Stimulated activated CD4-positive, alpha-beta T cell treated with anti-CD3 and anti-CD28 coated beads, Interleukin-4, amount 100 ng/mL, for 24 hours (primary cell): ENCODE results near the gene CRYBB1.

Experiments
- DNase-seq: peaks from one replicate; pipeline ENCODE4 v3.0.0-alpha.2; 2020

Gene CRYBB1

DNA sequence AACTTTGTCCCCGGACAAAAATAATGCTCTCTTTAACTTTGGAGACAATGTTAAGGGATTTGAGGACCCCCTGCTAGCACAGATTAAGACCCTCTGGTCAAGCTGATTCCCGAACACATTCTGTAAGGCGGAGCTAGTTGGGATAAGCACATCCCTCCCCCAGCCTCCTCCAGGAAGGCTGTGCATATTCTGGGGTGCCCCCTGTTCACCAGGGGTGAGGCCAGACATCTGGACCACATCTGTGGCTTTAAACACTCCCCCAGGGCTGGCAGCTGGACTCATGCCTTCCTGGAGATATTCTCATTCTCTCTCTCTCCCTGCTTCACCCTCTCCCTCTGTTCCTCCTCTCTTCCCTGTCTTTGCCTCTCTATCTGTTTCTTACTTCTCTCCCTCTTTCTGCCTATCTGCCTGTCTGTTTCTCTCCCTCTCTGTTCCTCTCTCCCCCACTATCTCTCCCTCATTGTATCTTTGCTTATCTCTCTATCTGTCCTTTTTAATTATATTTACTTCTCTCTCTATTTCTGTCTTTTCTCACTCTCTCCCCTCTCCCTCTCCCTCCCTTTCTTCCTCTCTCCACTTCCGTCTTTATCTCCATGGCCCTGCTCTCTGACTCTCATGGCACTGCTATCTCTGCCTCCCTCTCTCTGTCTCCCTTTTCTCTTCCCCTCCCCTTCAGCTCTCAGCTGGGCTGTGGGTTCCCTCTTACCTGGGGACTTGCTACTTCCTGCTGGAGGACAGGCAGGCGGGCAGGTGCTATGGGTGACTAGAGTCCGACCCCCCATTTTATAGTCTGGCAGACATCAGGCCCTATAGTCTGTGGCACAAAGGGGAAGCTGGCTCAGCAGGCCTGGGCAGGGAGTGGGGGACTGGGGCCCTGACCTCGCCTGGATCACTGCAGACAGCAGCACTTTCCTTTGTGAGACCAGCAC lies at the start of gene CRYBB1:
Gene CRYBB1 (minus strand): TSS at position 757 of the 929 bp plus-strand sequence. CDS start 1,708 bp downstream, outside the sequence.
- DNase-seq, result no peak

DNA sequence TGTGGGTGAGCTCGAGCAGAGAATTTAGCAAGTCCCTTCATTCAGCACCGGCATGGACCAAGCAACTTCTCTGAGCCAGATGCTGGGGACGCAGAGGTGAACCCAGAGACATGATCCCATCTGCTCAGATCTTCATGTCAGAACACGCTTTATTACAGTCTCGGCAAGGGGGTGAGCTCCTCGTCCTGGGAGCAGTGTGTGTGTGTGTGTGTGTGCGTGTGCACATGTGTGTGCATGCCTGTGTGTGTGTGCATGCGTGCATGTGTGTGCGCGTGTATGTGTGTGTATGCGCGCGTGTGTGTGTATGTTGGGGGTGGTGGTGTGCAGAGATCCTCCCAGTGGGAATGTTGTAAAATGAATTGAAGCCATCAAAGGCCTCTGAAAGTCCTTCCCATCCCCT lies 49.3 kb upstream of the CRYBB1 start:
- DNase-seq, result no peak

DNA sequence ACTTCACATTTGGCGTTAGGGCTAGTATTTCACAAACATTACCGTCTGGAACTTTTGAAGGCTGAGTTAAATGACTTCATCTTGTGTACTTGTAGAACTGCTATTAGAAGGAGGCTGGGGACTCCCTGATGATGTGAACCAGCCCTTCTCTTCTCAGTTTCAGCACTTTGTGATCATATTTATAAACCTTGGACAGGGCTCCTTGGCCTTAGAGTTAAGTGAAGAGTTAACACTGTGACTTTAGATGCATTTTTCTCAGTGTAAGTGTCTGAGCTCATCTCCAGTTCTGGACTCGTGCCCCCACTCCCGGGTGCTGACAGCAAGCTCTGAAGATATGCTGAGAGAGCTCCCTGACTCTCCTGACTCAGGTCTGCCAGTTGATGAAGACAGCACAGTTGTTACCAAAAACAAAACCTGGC lies 48.0 kb upstream of the CRYBB1 start:
- DNase-seq, result no peak

DNA sequence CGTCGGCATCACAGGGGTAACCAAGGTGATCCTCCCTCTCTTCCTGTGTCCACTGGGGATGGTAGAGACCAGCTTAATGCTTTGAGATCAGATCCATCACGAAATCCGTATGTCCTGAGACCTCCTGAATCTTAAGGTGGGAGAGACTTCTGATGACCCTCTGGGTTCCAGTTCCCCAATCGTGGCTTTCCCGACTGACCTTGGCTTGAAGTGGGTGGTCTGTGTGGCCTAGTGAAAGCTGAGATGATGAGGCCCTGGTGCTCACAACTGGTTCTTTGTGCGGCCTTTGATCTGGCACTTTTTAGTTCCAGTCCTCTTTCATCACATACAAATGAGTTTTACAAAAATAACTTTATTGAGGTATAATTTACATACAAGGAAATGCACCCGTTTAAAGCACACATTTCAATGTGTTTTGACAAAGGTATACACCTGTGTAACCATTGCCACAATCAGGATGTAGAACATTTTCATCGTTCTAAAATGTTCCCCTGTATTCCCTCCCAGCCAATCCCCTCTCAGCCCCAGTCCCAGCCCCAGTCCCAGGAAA lies 45.6 kb upstream of the CRYBB1 start:
- DNase-seq, result no peak

DNA sequence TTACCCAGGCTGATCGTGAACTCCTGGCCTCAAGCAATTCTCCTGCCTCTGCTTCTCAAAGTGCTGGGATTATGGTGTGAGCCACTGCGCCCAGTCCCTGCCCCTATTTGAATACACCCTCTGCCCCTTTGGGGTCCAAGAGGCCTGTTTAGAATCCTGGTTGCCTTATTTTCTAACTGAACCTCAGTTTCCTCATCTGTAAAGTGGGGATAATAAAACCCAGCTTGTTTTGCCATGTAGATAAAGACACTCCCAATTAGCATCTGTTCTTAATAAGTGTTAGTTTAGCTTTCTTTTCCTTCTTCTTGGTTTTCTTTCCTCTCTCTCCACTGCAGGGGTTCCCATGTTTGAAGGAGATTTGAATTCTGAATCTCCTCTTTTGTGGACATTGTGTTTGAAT lies 44.3 kb upstream of the CRYBB1 start:
- no peak for DNase-seq

DNA sequence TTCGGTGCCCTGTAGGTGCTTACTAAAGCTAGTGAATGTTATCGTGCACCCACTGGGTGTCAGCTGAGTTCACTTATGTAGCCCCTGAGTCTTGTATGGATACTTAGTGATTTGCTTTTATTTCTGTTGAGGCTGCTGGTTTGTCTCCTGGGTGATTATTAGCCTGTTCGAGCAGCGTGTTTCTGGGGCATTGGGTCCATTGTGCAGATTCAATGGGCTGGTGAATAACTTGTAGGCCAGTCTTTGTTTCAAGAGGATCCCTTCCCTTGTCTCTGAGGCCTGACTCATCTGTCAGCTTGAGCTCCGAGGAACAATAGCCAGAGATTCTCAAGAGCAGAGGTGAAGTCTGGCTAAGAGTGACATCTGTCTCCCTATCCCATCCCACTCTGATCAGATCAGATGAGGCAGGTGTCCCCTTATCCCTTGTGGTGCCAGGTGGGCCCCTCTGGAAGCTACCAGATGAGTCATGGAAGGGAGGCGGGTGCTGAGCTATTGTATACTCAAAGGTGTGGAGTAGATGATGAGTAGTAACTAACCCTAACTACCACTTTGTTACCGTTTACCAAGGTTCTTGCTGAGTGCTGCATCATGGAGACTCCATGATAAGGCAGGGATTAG lies 43.2 kb upstream of the CRYBB1 start:
- DNase-seq, result no peak

DNA sequence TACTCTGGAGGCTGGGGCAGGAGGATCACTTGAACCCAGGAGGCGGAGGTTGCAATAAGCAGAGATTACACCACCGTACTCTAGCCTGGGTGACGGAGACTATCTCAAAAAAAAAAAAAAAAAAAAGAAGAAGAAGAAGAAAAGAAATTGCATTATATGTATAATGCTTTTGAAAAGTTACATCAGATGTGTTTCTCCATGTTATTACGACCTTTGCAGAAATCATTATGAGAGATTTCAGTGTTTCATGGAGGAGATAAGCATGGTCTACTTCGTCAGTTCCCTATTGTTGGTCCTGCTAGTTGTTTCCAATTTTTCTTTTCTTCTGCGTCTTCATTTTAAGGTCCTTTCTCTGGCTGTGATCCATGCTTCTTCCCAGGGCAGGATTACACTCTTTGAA lies 42.5 kb upstream of the CRYBB1 start:
- no peak for DNase-seq

DNA sequence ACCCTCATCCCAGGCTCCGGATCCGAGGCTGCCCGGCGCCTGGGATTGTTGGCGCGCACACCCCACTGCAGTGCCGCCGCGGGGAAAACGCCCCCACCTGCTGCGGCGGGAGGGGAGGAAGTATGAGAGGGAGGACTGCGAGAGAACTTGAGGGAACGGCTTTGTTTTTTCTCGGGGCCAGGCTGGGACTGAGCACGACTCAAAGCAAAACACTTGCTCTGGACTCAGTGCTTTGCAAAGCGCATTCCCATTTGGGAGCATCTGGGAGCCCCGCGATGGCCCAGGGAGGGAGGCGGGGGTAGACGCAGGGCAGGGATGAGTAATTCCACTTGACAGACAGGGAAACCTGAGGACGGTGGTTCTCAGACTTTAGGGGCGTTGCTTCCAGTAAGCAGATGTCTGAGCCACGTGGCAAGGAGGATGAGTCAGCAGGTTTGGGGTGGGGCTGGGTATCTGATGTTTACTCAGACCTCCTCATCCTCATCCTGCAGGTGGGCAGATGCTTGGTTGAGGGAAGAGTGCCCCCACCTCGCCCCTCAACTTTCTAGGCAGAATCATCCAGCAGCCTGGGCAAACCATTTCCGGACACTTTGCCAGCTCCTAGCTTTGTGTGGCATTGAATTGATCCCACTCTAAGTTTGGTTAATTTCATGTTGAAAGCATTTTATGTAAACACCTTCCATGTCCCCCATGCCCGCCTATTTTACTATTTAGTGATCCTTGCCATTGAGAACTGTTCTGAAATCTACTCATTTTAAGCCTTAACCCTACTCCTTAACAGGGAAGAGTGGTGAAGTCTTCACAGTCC lies 41.0 kb upstream of the CRYBB1 start:
- peak; percentile 88 for DNase-seq

DNA sequence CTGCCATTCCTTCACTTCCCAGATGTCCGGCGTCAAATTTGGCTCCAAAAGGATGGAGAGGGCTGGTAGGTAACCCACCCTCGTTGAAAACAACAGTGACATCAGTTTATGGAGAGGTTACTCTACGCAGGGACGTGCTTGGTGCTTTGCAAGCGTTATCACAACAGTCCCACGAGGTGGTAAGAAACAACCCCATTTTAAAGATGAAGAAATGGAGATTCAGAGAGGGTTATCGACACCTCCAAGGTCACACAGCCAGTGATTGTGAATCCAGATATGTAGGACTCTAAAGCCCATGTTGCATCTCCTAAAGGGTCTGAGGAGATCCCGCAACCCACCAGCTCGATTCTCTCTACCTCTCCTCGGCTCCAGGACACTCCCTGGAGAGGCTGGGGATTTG lies 40.3 kb upstream of the CRYBB1 start:
- no peak for DNase-seq

DNA sequence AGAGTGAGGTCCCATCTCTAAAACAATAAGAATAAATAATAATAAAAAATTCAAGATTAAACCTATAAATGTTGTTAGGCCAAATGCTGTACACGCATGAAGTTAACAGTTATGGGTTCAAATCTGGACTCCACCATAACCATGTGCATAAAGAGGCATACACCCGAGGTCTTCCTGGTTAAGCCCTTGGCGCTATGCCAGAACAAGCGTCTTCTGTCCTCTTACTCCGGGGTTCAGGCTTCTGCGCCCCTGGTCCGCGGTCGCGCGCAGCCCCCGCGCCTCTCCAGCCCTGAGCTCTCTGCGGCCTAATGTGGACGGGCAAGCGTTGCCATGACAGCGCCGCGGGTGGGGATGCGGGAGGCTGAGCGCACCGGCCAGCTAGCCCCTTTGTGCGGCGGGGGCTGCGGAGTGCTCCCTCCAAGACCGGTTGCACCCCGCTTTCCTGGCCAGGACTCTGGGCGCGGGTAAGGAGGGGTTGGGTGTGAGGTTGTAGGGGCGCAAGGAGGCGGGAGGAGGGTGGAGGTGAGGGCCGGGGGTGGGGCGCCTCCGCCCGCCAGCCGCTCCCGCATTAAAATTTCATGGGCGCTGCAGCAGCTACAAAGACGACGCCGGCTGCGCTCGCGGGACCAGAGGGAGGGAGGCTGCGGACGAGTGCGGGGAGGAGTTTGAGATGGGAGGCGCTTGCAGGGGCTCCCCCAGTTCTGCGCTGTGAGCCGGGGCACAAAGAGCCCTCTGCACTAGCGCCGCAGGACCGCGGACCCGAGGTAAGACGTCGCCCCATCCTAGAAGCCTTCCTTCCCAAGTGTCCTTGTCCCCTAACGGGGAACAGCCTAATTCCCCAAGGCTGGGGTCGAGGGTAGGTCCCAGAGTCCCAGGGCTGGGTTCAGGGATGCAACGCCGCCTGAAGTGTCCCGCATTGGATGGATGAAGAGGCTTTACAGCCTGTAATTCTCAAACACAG lies 39.3 kb upstream of the CRYBB1 start, which contains the start of gene MIAT:
Gene MIAT (plus strand): TSS at position 698 of the 961 bp plus-strand sequence.
- DNase-seq, result peak; percentile 69

DNA sequence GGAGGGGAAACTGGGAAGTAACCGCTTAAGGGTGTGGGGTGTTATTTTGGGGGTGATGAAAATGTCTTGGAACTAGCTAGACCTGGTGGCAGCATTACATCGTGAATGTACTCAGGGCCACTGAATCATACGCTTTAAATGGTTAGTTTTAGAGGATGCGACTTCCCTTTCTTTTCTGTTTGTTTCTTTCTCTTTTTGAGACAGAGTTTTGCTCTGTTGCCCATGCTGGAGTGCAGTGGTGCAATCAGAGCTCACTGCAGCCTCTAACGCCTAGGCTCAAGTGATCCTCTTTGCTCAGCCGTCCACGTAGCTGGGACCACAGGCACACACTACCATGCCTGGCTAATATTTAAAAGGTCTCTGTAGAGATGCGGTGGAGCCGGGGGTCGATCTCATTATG lies 34.0 kb upstream of the CRYBB1 start:
- DNase-seq, result no peak

DNA sequence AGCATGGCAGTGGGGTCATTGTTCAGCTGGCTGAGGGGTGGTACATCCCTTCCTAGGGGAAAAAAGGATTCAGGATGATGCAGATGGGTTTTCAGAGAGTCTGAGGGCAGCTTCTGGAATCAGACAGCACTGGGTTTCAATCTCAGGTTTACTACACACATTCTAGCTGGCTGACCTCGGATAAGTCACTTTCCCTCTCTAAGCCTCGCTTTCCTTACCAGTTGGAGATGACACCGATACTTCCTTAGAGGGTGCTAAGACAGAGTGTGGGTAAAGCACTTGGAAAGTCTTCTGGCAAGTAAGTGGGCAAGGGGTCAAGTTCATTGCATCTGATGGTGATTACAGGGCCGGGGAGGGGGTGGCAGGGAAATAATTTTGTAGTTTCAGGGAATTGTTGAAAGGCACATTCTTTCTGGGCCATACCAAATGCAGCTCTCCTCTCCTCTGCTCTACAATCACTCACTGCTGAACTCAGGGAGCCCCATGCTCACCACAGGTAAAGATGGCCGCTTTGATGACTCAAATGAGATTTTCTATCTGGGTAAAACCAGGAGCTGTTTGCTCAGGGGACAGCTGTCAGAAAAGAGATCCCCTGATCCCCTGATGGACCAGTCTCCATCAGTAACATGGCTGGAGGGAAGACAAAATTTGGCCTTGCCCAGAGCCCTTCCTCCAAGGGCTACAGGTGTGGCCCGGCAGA lies 33.0 kb upstream of the CRYBB1 start:
- DNase-seq, result no peak

DNA sequence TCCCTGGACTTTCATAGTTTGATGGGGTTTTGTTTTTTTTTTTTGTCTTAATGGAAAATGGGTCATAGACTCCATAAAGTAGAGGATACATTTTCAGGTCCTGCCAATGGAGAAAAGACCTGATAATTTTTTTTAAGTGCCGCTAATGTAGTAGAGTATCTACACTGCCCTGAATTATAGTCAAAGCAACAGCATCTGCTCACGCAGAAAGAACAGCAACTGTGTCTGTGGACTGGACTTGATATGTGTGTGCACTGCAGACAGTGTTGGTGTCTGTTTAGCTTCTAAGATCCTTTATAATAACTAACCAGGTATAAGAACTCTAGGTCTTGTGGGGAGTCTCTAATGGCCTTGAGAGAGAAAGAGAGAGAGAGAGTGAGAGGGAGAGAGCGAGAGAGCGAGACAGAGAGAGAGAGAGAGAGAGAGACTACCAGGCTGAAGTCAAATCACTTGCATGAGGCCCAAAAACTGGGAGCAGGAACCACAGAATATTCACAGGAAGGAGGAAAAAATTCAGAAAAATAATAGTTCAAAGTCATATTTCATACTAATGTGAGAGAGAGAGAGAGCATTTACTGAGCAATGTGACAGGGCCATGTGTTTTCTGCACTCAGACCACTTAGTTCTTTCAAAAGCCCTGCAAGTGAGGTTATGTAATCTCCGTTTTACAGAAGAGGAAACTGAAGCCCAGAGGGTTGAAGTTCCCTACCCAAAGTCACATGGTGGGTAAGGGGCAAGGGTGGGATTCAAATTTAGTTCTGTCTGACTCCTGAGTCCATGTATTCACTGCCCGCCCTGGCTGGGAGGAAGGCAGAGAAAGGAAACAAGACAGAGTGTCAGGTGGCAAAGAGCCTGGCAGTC lies 30.9 kb upstream of the CRYBB1 start:
- DNase-seq, result no peak

DNA sequence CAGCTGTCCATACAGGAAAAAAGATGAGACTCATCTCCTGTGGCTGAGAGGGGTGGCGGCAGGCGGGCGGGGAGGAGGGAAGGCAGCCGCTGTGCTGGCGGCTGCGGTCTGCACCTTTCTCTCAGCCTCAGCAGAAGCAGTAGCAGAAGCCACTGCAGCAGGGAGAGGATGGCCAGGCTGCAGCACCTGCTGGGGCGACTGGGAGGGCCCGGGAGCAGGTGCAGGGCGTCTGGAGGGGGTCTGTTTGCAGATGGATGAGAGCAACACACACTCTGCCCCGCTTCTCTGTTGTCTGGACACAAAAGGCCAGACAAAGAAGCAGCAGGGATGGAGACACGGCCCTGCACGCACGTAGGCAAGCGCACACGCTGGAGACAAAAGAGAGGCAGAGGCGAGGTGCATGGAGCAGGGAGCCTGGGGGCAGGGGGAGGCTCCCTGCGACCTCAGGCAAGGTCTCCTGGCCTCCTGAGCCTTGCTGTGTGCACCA lies 30.2 kb upstream of the CRYBB1 start:
- DNase-seq, result peak; percentile 36

DNA sequence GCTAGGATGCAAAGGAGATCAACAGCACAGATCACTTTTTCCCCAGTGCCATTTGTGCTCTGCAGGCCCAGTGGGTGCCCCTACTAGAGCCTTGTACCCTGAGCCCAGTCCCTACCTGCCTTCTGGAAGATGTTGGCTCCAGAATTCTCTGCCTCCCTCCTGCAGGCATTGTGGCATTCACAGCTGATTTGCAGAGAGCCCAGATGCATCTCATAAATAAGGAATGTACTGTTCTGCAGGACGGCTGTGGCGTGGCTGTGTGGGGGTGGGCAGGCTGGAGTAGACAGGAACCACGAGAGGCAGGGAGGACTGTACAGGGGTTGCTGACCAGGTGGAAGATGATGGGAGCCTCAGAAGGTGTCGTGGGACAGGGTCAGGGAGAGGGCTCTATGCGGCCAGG lies 28.3 kb upstream of the CRYBB1 start:
- no peak for DNase-seq

DNA sequence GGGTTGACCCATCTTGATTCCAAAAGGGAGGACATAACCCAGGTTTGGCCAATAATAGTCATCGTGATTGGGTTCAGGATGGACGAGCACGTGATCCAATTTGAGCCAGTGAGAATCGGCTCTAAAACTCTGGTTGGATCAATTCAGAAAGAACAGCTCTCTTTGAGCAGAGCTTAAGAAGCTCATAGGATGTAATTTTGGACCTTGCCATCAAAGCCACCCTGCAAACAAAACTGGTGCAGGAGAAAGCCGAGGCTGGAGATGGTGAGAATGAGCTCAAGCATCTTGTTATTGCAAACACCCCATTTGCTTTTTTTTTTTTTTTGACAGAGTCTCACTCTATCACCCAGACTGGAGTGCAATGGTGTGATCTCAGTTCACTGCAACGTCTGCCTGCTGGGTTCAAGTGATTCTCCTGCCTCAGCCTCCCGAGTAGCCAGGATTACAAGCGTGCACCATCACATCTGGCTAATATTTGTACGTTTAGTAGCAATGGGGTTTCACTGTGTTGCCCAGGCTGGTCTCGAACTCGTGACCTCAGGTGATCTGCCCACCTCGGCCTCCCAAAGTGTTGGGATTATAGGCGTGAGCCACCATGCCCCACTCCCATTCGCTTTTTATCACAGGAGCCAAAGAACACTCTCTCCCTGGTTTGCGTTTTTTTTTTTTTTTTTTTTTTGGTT lies 25.7 kb upstream of the CRYBB1 start:
- DNase-seq, result no peak

DNA sequence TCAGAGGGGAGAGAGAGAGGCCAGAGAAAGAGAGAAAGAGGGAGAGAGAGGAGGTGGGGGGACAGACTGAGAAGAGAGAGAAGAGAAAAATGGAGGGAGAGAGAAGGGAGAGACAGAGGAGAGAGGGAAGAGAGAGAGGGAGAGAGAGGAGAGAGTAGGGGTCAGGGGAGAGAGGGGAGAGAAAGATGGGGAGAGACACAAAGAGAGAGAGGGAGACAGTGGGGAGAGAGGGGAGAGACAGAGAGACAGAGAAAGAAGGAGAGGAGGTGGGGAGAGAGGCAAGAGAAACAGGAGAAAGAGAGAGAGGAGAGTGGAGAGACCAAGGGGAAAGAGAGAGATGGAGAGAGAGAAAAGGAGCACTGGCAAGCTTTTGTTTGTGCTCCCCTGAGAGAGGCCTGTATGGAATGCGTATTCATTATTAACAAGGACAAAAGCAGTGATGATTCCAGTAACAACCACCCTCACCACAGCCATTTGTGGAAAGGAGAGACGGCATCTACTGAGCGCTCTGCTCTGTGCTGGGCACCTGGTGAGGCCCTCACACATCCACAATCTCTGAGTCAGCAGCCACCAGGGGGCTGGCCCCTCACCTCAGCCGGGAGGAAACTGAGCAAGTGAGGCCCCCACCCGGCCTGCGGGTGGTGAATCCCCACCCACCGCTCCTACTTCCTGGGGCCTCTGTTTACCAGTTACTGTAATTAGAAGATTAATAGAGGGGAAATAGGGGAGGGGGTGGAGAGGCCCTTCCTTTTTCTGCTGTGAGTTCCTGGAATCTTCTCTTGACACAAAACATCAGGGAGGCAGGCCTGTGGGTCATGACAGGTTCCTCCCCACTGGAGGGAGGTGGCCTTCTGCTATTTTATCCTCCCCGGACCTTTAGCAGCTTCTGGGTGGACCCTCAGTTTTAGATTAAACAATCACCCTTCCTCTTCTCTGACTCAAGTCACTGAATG lies 24.9 kb upstream of the CRYBB1 start:
- peak; percentile 81 for DNase-seq

DNA sequence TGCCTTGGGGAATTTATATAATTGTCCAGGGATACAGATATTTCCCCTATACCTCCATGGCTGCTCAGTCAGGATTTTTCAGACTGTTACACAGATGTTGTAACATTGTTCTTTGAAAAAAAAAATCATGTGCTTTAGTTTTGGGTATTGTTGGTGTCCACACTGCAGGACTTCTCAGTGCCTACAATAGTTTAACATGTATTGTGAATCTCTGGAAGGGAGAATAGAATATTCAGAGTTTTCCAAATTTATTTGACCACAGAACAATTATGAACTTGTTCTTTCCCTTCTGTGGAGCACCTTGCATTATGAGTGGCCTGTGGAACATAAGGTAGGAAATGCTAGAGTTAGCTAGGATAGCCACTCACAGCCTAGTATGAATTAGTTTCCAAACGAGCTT lies 18.5 kb upstream of the CRYBB1 start:
- no peak for DNase-seq
